Esophagus squamous epithelium (tissue), 5 donors: Measurements from ENCODE around the gene PRKCE. TPM values are rescaled to one million over a fixed set of nuclear protein-coding genes. Genes with fewer than 3 reads are reported as not detected.
A peak's percentile ranks its signal among the peaks of the same experiment; 100 is the strongest.

Experiments
- DNase-seq: peaks from one replicate; lab custom pipeline; 2025; lab: John Stamatoyannopoulos, UW
- H3K27ac ChIP-seq, 4 donors: fragments of 200-600 bp; sonication (generic); one replicate each; pipeline ENCODE4 v1.5.1; 2016 to 2019; ENCODE audit warnings: mild to moderate bottlenecking in 1 of 4
- H3K27me3 ChIP-seq, 4 donors: fragments of 200-600 bp; sonication (generic); 1 replicate in 3 of 4; 2 replicates in 1 of 4; pipeline versions ENCODE4 v1.5.1 to v1.6.0; 2017 to 2021; ENCODE audit warnings: antibody characterized with exemption in 1 of 4
- H3K36me3 ChIP-seq, 3 donors: fragments of 200-600 bp; sonication (generic); one replicate each; pipeline ENCODE4 v1.5.1; 2016 to 2019
- H3K4me1 ChIP-seq, 3 donors: fragments of 200-600 bp; sonication (generic); one replicate each; pipeline ENCODE4 v1.5.1; 2017 to 2019
- H3K4me3 ChIP-seq, 4 donors: fragments of 200-600 bp; sonication (generic); 1 replicate in 3 of 4; 2 replicates in 1 of 4; pipeline ENCODE4 v1.5.1; 2016 to 2019; ENCODE audit warnings: mild to moderate bottlenecking in 2 of 4, moderate library complexity in 1 of 4
- H3K9me3 ChIP-seq, 3 donors: fragments of 200-600 bp; sonication (generic); one replicate each; pipeline ENCODE4 v1.5.1; 2016 to 2019
- POLR2A ChIP-seq, 4 donors: fragments of 450-650 bp; IDR thresholded peaks; one replicate each; pipeline ENCODE4 v1.6.1; 2017; ENCODE audit warnings: antibody characterized with exemption in 4 of 4, mild to moderate bottlenecking in 4 of 4, moderate library complexity in 3 of 4
- WGBS, 2 donors: methylation state at CpG; one replicate each; pipeline ENCODE4 v1.1.5; 2018; 5-methylcytosine and 5-hydroxymethylcytosine counted together
- intact Hi-C: fragments of 100-400 bp; cut with DNase I; formaldehyde crosslinking; loops from one replicate; pipeline ENCODE4 v1.15.0; 2022
- total RNA-seq, 4 donors: library from RNA; depleted of rRNA; stranded (reverse); fragments of >200 nt; gene quantifications; one replicate each; pipeline ENCODE4 v1.1.0, GENCODE V29; 2016
- TF ChIP-seq, protein P1 (sequence below), 6 experiments: fragments of 450-650 bp in 4 of 6; fragments of 200-600 bp in 2 of 6; sonication (generic) in 2 of 6; IDR thresholded peaks; one replicate each; pipeline ENCODE4 v1.5.1; 2016 to 2019; ENCODE audit warnings: antibody characterized with exemption in 6 of 6, mild to moderate bottlenecking in 4 of 6, moderate library complexity in 4 of 6
- donor health status: DM: yes; HTN: yes; CAD: no.

Gene PRKCE
- total RNA-seq, 4 donors from 2014 or later: 6.5 to 13.7 (median 9.9) TPM

DNA sequence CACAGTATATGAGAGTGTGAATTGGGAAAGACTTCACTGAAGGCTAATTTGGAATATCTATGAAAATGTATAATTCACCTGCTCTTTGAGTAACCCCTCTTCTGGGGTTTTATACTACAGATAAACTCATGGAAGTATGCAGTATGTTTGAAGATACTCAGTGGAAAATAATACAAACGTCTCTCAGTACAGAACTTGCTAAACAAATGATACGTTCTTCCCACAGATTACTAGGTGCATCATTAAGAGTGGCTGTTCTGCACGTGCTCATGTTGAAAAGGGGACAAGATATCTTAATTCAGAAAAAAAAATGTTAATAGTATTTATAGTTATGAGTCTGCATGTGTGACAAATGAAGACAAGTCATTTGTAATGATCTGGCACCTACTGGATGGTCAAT, 575.5 kb downstream of the PRKCE start:
- Histone ChIP-seq H3K9me3 (no peaks in the 10 kb centered on the region), H3K4me1 (peaks cover 5 to 28% (median 17%) of the 10 kb centered on the region in 3 donors), H3K27me3 (no peaks in the 10 kb centered on the region), H3K36me3 (no peaks in the 10 kb centered on the region), H3K4me3 (no peak overlapping the region), H3K27ac (no peak overlapping the region)
- no peak for DNase-seq
- intact Hi-C loops: no loop called here
- TF ChIP-seq POLR2A (IDR thresholded peaks at IDR 0.05): no peak
- TF ChIP-seq, protein P1, sequence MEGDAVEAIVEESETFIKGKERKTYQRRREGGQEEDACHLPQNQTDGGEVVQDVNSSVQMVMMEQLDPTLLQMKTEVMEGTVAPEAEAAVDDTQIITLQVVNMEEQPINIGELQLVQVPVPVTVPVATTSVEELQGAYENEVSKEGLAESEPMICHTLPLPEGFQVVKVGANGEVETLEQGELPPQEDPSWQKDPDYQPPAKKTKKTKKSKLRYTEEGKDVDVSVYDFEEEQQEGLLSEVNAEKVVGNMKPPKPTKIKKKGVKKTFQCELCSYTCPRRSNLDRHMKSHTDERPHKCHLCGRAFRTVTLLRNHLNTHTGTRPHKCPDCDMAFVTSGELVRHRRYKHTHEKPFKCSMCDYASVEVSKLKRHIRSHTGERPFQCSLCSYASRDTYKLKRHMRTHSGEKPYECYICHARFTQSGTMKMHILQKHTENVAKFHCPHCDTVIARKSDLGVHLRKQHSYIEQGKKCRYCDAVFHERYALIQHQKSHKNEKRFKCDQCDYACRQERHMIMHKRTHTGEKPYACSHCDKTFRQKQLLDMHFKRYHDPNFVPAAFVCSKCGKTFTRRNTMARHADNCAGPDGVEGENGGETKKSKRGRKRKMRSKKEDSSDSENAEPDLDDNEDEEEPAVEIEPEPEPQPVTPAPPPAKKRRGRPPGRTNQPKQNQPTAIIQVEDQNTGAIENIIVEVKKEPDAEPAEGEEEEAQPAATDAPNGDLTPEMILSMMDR (IDR thresholded peaks at IDR 0.05): no peak
- WGBS, 2 donors: 72 to 75% methylated on average over 3 of the region's 3 CpGs

DNA sequence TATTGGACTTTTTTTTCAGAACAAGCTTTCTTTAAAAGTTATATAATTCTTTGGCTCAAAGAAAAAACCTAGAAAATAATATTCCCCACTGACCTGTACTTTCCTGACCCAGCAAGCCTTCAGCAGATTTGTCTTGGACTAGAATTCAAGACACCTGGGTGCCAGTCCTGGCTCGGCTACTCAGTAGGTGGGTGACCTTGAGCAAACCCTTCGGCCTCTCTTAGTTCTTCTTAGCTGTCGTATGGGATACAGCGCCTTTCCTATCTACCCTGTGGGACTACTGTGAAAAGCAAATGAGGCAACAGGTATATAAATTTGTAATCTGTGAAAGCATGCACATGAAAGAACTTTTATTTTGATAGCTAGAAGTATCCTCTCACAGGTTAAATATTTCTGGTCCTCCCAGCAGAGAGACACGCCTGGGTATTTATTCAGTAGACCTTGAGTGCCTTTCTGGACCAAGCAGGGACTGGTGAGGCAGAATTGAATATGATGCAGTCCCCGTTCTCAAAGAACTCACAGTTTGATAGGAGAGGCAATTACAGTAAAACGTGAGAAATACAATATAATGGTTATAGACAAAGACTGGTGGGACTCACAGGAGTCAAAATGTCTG, 576.3 kb downstream of the PRKCE start:
- Histone ChIP-seq H3K36me3 (no peaks in the 10 kb centered on the region), H3K4me1 (peaks cover 5 to 28% (median 17%) of the 10 kb centered on the region in 3 donors), H3K27me3 (no peaks in the 10 kb centered on the region), H3K9me3 (no peaks in the 10 kb centered on the region), H3K27ac (no peak overlapping the region), H3K4me3 (no peak overlapping the region)
- WGBS, 2 donors: 79 to 86% methylated on average over 7 of the region's 7 CpGs
- intact Hi-C loops: no loop called here
- TF ChIP-seq POLR2A (IDR thresholded peaks at IDR 0.05): no peak
- TF ChIP-seq, protein P1 (IDR thresholded peaks at IDR 0.05): no peak
- no peak for DNase-seq

DNA sequence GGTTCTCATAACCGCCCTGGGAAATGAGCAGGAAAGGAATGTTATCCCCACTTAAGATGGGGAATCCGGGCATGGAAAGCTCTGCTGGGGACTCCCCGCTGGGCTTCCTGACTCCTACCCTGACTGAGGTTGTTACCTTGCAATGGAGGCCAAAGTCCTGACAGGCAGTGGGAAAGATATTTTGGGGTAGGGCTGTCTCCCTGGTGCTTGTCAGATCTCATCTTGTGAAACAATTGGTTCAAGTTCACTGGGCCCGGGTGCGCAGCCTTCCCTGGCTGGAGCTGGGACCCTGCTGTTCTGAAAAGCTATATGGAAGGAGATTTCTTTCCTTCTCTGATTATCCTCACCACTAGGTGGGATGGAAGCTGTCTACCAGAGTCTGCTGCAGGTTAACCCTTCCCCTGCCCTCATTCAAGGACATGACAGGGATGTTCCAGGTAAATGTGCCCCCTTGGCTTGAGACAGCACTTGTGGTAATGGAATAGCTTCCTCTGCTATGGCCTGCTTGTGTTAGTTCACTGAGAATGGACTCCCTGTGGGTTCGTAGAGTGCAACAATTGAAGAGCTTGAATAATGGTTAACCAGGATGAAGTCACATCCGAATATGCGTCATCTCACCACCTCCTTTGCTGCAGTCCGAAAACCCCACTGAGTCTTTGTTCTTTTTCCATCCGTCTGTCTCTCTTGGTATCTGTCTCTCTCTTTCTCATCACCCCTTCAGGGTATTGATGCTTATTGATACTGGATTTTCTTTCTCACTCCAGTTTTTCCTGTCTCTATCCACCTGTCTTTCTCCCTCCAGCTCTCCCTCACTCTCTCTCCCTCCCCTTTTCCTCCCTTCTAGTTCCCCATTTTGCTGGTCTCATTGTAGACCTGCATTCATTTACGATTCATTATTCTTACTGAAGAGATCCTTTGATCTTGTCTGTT, 577.9 kb downstream of the PRKCE start:
- H3K4me1 ChIP-seq: peaks cover 5 to 25% (median 17%) of the 10 kb centered on the region in 3 donors
- H3K4me3 ChIP-seq: no peak overlapping the region
- intact Hi-C loops: no loop called here
- H3K36me3 ChIP-seq: no peaks in the 10 kb centered on the region
- H3K27ac ChIP-seq: peak overlapping the region in 1 of 4 donors; percentile 22
- no peak for DNase-seq
- TF ChIP-seq POLR2A (IDR thresholded peaks at IDR 0.05): no peak
- no peaks in the 10 kb centered on the region for H3K27me3 ChIP-seq
- WGBS, 2 donors: 70 to 78% methylated on average over 6 to 9 of the region's 11 CpGs
- H3K9me3 ChIP-seq: no peaks in the 10 kb centered on the region

DNA sequence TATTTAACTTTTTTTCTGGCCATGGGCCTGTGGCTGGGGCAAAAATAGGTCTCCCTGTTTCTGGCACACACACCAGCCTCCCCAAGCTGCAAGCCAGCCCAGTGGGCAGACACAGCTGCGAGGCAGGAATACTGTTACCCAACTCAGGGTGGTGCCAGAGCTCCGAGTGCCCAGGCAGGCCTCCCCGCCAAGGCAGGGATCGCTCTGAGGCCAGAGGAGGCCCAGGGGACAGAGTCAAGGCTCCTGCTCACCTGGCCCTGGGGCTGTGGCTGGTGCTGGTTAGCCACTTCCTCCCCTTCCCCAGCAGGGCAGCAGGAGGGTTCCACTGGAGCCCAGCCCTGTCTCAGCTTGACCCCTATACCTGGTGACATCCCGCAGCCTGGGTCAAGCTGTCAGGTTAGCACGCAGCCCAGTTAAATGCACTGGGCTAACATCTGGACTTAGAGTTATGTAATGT, 578.7 kb downstream of the PRKCE start:
- TF ChIP-seq, protein P1 (IDR thresholded peaks at IDR 0.05): peak in 2 of 6 experiments; percentile 26 to 38
- no peak for TF ChIP-seq POLR2A (IDR thresholded peaks at IDR 0.05)
- 40 to 80% methylated on average over 1 to 2 of the region's 6 CpGs for WGBS, 2 donors
- Histone ChIP-seq H3K4me1 (peaks cover 0 to 18% (median 10%) of the 10 kb centered on the region in 3 donors), H3K27me3 (no peaks in the 10 kb centered on the region), H3K27ac (no peak overlapping the region), H3K4me3 (no peak overlapping the region), H3K9me3 (no peaks in the 10 kb centered on the region), H3K36me3 (no peaks in the 10 kb centered on the region)
- DNase-seq: no peak
- intact Hi-C loops: no loop called here

DNA sequence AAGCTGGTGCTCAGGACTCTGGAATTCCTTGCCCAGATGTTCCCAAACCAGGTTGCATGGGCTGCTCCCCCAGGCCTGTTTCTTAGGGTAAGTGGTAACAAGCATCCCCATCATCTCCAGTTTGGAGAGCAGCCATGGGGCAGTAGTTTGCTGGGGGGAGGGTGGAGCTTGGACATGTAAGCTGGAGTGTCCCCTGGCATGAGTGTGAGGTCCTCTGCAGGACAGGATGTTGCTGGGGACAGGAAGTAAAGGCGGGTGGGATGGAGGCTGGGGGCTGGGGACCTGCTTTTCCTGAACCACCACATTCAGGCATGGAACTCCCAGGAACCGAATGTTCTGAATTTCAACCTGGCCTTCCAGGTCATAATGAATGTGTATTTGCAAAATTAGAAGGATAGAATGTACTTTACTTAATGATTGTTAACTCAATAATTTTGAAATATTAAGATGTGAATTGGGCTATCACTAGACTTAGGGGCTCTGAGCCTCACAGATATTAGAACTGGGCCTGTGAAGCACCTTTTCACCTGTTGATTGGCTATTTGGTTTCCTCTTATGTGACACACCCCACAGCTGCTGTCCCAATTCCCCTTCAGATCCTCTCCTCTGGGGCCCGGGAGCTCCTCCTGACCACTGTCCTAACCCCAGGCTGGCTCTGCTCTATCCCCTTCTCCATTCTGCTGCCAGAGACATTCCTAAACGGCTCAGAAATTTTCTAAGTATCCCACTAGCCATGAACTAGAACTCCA, 579.4 kb downstream of the PRKCE start:
- Histone ChIP-seq H3K36me3 (no peaks in the 10 kb centered on the region), H3K27me3 (no peaks in the 10 kb centered on the region), H3K4me3 (no peak overlapping the region), H3K4me1 (peaks cover 0 to 15% (median 7%) of the 10 kb centered on the region in 3 donors), H3K27ac (no peak overlapping the region), H3K9me3 (no peaks in the 10 kb centered on the region)
- WGBS, 2 donors: 58 to 77% methylated on average over 4 of the region's 4 CpGs
- no peak for DNase-seq
- intact Hi-C loops: no loop called here
- TF ChIP-seq, protein P1 (IDR thresholded peaks at IDR 0.05): no peak
